GM12878 (cell line): Measurements from ENCODE around the gene ERCC4. TPM values are rescaled to one million over a fixed set of nuclear protein-coding genes. Genes with fewer than 3 reads are reported as not detected.

Experiments used
- ASH2L ChIP-seq: fragments of 300-600, 200-600 bp; sonication (generic); IDR thresholded peaks from 2 replicates; pipeline ENCODE4 v1.6.1; 2017; ENCODE audit warnings: low read depth, mild to moderate bottlenecking, borderline replicate concordance
- CHD1 ChIP-seq: IDR thresholded peaks from 2 replicates; pipeline ENCODE4 v1.6.1; 2012; ENCODE audit warnings: low read depth, low read length, improper control_type of control experiment
- CTCF ChIP-seq, 3 experiments: IDR thresholded peaks in 2 of 3; conservative IDR thresholded peaks in 1 of 3; 2 replicates each; pipeline ENCODE4 v1.5.1; 2011; ENCODE audit warnings: low read depth in 3 of 3, low read length in 3 of 3, mild to moderate bottlenecking in 3 of 3, control low read depth in 2 of 3, moderate library complexity in 2 of 3, inconsistent platforms in 1 of 3, mixed read lengths in 1 of 3; ENCODE audit not compliant: control insufficient read depth in 2 of 3, insufficient read depth in 1 of 3; ENCODE audit errors: extremely low read depth in 1 of 3
- HCFC1 ChIP-seq: fragments of 150-350 bp; IDR thresholded peaks from 2 replicates; pipeline ENCODE4 v1.6.1; 2014; ENCODE audit warnings: low read length
- HDAC6 ChIP-seq: fragments of 200-600 bp; sonication (generic); IDR thresholded peaks from one replicate; pipeline ENCODE4 v1.8.0; 2017; ENCODE audit warnings: antibody characterized with exemption; ENCODE audit not compliant: unreplicated experiment
- HDGF ChIP-seq: fragments of 450-650 bp; IDR thresholded peaks from 2 replicates; pipeline ENCODE4 v1.6.1; 2016; ENCODE audit warnings: antibody characterized with exemption
- KDM1A ChIP-seq: fragments of 200-600 bp; sonication (generic); IDR thresholded peaks from 2 replicates; pipeline ENCODE4 v1.6.1; 2016; ENCODE audit warnings: borderline replicate concordance
- MLLT1 ChIP-seq: fragments of 450-650 bp; IDR thresholded peaks from 2 replicates; pipeline ENCODE4 v1.6.1; 2016; ENCODE audit warnings: mild to moderate bottlenecking
- NBN ChIP-seq: fragments of 450-650 bp; IDR thresholded peaks from 2 replicates; pipeline ENCODE4 v1.6.1; 2016
- NFYA ChIP-seq: IDR thresholded peaks from 2 replicates; pipeline ENCODE4 v1.6.1; 2011; ENCODE audit warnings: low read depth, mild to moderate bottlenecking, low read length, improper control_type of control experiment, borderline replicate concordance
- NFYB ChIP-seq: IDR thresholded peaks from 2 replicates; pipeline ENCODE4 v1.6.1; 2011; ENCODE audit warnings: low read depth, mild to moderate bottlenecking, low read length, improper control_type of control experiment, moderate library complexity; ENCODE audit not compliant: insufficient read depth
- NR2F1 ChIP-seq: fragments of 450-650 bp; conservative IDR thresholded peaks from 2 replicates; pipeline ENCODE4 v1.6.1; 2017; ENCODE audit warnings: mild to moderate bottlenecking
- PAX8 ChIP-seq: fragments of 450-650 bp; IDR thresholded peaks from 2 replicates; pipeline ENCODE4 v1.6.1; 2017; ENCODE audit warnings: mild to moderate bottlenecking, moderate library complexity
- PKNOX1 ChIP-seq: fragments of 450-650 bp; IDR thresholded peaks from 2 replicates; pipeline ENCODE4 v1.6.1; 2016; ENCODE audit warnings: mild to moderate bottlenecking
- RELA ChIP-seq: fragments of 450-650 bp; IDR thresholded peaks from 2 replicates; pipeline ENCODE4 v1.8.0; 2014; ENCODE audit warnings: borderline replicate concordance; ENCODE audit not compliant: partially characterized antibody
- RELB ChIP-seq: fragments of 450-650 bp; IDR thresholded peaks from 2 replicates; pipeline ENCODE4 v1.6.1; 2017; ENCODE audit warnings: low read depth, mild to moderate bottlenecking, moderate library complexity
- TCF7 ChIP-seq: IDR thresholded peaks from 2 replicates; pipeline ENCODE4 v1.6.1; 2014; ENCODE audit warnings: antibody characterized with exemption, borderline replicate concordance
- ZBTB4 ChIP-seq: fragments of 450-650 bp; formaldehyde crosslinking; IDR thresholded peaks from 2 replicates; pipeline ENCODE4 v1.4.0; 2022; ENCODE audit warnings: mild to moderate bottlenecking, moderate library complexity
- ZNF207 ChIP-seq: fragments of 450-650 bp; IDR thresholded peaks from 2 replicates; pipeline ENCODE4 v1.6.1; 2014; ENCODE audit warnings: antibody characterized with exemption, mild to moderate bottlenecking, borderline replicate concordance
- ZNF24 ChIP-seq: fragments of 450-650 bp; IDR thresholded peaks from 2 replicates; pipeline ENCODE4 v1.6.1; 2017; ENCODE audit warnings: antibody characterized with exemption, mild to moderate bottlenecking
- ZZZ3 ChIP-seq: IDR thresholded peaks from 2 replicates; pipeline ENCODE4 v1.6.1; 2011; ENCODE audit warnings: low read depth; ENCODE audit not compliant: control insufficient read depth, insufficient read length
- polyA plus RNA-seq, 11 experiments: library from polyadenylated mRNA; depleted of rRNA in 4 of 11; unstranded in 6 of 11; stranded (reverse) in 5 of 11; fragments of >200 nt; fragmentation: Nextera tagmentation in 4 of 11; fragmentation: Illumina TruSeq in 1 of 11; extraction: Ambion mirVana in 4 of 11; extraction: Trizol in 1 of 11; gene quantifications; 1 replicate in 1 of 11; 2 replicates in 10 of 11; pipeline versions ENCODE4 v1.2.1 to v1.2.3, GENCODE V29; 2011 to 2016; ENCODE audit warnings: inconsistent platforms in 2 of 11, missing spikeins in 2 of 11, low read depth in 1 of 11
- total RNA-seq, 4 experiments: library from RNA; depleted of rRNA in 3 of 4; stranded (reverse); fragments of >200 nt in 3 of 4; fragmentation: Illumina TruSeq in 1 of 4; extraction: Trizol in 1 of 4; gene quantifications; 2 replicates each; pipeline versions ENCODE4 v1.2.1 to v1.2.3, GENCODE V29; 2013 to 2021

Gene ERCC4
- total and polyA plus RNA-seq, 10 of the 15 experiments (the other 5 are each of a cell fraction or from before 2014, with no cell fraction given): 4.7 to 24.6 (median 8.9) TPM

GRCh38 chr16:13919683-13920509 is at the start of gene ERCC4 (continued):
- TF ChIP-seq ZBTB4 (CRISPR knock-in tag): no peak
- peak; percentile 96 for TF ChIP-seq HDGF
- peak; percentile 69 for TF ChIP-seq PKNOX1
- TF ChIP-seq NBN: peak; percentile 66; the same call in 1 of the 2 replicates
- no peak for TF ChIP-seq TCF7
- TF ChIP-seq NFYB: no peak
- TF ChIP-seq KDM1A: no peak
- TF ChIP-seq ZNF24: no peak
- TF ChIP-seq ZZZ3: no peak
- TF ChIP-seq NR2F1: no peak
- TF ChIP-seq RELA: peak; percentile 58
- TF ChIP-seq ASH2L: 0 out of 2 replicates have a peak, but pooled peaks have one; percentile 37
- TF ChIP-seq CTCF (IDR thresholded peaks at IDR 0.05 in 2 of 3, conservative IDR thresholded peaks at IDR 0.05 in 1 of 3; ENCODE audit: control insufficient read depth in 2 of 3, extremely low read depth in 1 of 3, insufficient read depth in 1 of 3, low read depth in 3 of 3, low read length in 3 of 3): peak; percentile 89 to 97 (median 96)
- TF ChIP-seq HCFC1: peak; percentile 34
- no peak for TF ChIP-seq NFYA
- no peak for TF ChIP-seq MLLT1
- peak; percentile 59 for TF ChIP-seq RELB
- TF ChIP-seq CHD1: no peak
- peak; percentile 68; the same call in 1 of the 2 replicates for TF ChIP-seq ZNF207
- no peak for TF ChIP-seq PAX8
- no peak for TF ChIP-seq HDAC6
